Spinal cord (tissue), 10 donors: Measurements from ENCODE around the gene ZNF446. TPM values are rescaled to one million over a fixed set of nuclear protein-coding genes. Genes with fewer than 3 reads are reported as not detected.

Source experiments
- DNase-seq, 6 donors: peaks; one replicate each; pipeline versions ENCODE4 v3.0.0 to v3.0.0-alpha.2; 2013 to 2015; ENCODE audit warnings: low spot score in 6 of 6, low read depth in 4 of 6
- H3K27ac ChIP-seq: one replicate; pipeline ENCODE4 v1.5.1; 2013; ENCODE audit warnings: low read depth, low read length, control low read depth
- H3K27me3 ChIP-seq: one replicate; pipeline ENCODE4 v1.6.1; 2013; ENCODE audit warnings: low read length; ENCODE audit not compliant: control insufficient read depth, insufficient read depth
- H3K36me3 ChIP-seq: one replicate; pipeline ENCODE4 v1.6.1; 2013; ENCODE audit warnings: low read length; ENCODE audit not compliant: control insufficient read depth, insufficient read depth
- H3K4me1 ChIP-seq: one replicate; pipeline ENCODE4 v1.6.1; 2013; ENCODE audit warnings: low read length; ENCODE audit not compliant: control insufficient read depth, insufficient read depth
- H3K4me3 ChIP-seq: one replicate; pipeline ENCODE4 v1.5.1; 2013; ENCODE audit warnings: low read depth, low read length, control low read depth
- H3K9me3 ChIP-seq: one replicate; pipeline ENCODE4 v1.6.1; 2013; ENCODE audit warnings: low read length; ENCODE audit not compliant: control insufficient read depth, insufficient read depth
- WGBS: methylation state at CpG from one replicate; pipeline ENCODE4 v1.1.5; 2013; ENCODE audit warnings: missing lambda C conversion rate; ENCODE audit not compliant: insufficient coverage; 5-methylcytosine and 5-hydroxymethylcytosine counted together
- polyA plus RNA-seq, 2 donors: library from polyadenylated mRNA; unstranded; fragments of 120-200 nt; gene quantifications; one replicate each; pipeline ENCODE4 v1.2.1, GENCODE V29; 2013; ENCODE audit not compliant: insufficient read length in 2 of 2
- total RNA-seq, 2 donors: library from RNA; depleted of rRNA in 1 of 2; stranded (reverse); fragments of 120-200 nt in 1 of 2; fragments of >200 nt in 1 of 2; gene quantifications; one replicate each; pipeline versions ENCODE4 v1.2.3 to v1.2.4, GENCODE V29; 2013 to 2014
- donor health status: healthy.

ZNF446 gene
- total and polyA plus RNA-seq, 4 donors: 5.8 to 21.2 (median 19.9) TPM

GRCh38 chr19:58513694-58514563, 37.8 kb downstream of the ZNF446 start:
- Histone ChIP-seq H3K27me3 (no peaks in the 10 kb centered on the region), H3K36me3 (peaks cover 74% of the 10 kb centered on the region), H3K4me1 (peaks cover 34% of the 10 kb centered on the region), H3K4me3 (peak overlapping the region; percentile 32), H3K9me3 (no peaks in the 10 kb centered on the region), H3K27ac (peak overlapping the region; percentile 57)
- 17% methylated on average over 53 of the region's 66 CpGs for WGBS
- DNase-seq: peak in 4 of 6 donors; percentile 66 to 96 (median 86)

- Histone ChIP-seq H3K4me1 (peaks cover 37% of the 10 kb centered on the region), H3K27ac (no peak overlapping the region), H3K27me3 (no peaks in the 10 kb centered on the region), H3K36me3 (peaks cover 74% of the 10 kb centered on the region), H3K9me3 (no peaks in the 10 kb centered on the region), H3K4me3 (peak overlapping the region; percentile 32)
- DNase-seq: no peak
- WGBS: 85% methylated on average over 3 of the region's 3 CpGs
These were observed 38.4 kb downstream of the ZNF446 start for GRCh38 chr19:58514564-58515022.

GRCh38 chr19:58515259-58515658, 39.1 kb downstream of the ZNF446 start:
- no peaks in the 10 kb centered on the region for H3K27me3 ChIP-seq
- WGBS: 100% methylated on average over 1 of the region's 2 CpGs
- peaks cover 42% of the 10 kb centered on the region for H3K4me1 ChIP-seq
- H3K27ac ChIP-seq: no peak overlapping the region
- DNase-seq: no peak
- H3K36me3 ChIP-seq: peaks cover 70% of the 10 kb centered on the region
- no peaks in the 10 kb centered on the region for H3K9me3 ChIP-seq
- H3K4me3 ChIP-seq: no peak overlapping the region

GRCh38 chr19:58516246-58516836, 40.2 kb downstream of the ZNF446 start:
- Histone ChIP-seq H3K9me3 (no peaks in the 10 kb centered on the region), H3K27me3 (no peaks in the 10 kb centered on the region), H3K36me3 (peaks cover 61% of the 10 kb centered on the region), H3K27ac (no peak overlapping the region), H3K4me1 (peaks cover 47% of the 10 kb centered on the region), H3K4me3 (no peak overlapping the region)
- DNase-seq: no peak
- WGBS: 95% methylated on average over 24 of the region's 25 CpGs

- Histone ChIP-seq H3K27me3 (no peaks in the 10 kb centered on the region), H3K4me1 (peaks cover 47% of the 10 kb centered on the region), H3K27ac (no peak overlapping the region), H3K4me3 (no peak overlapping the region), H3K9me3 (no peaks in the 10 kb centered on the region), H3K36me3 (peaks cover 52% of the 10 kb centered on the region)
- DNase-seq: no peak
- 94% methylated on average over 65 of the region's 65 CpGs for WGBS
These were observed 41.0 kb downstream of the ZNF446 start for GRCh38 chr19:58516964-58517833.

- 14% methylated on average over 16 of the region's 22 CpGs for WGBS
- Histone ChIP-seq H3K4me3 (peak overlapping the region; percentile 67), H3K9me3 (no peaks in the 10 kb centered on the region), H3K36me3 (peaks cover 39% of the 10 kb centered on the region), H3K27ac (peak overlapping the region; percentile 96), H3K4me1 (peaks cover 47% of the 10 kb centered on the region), H3K27me3 (no peaks in the 10 kb centered on the region)
- DNase-seq: no peak
These were observed 42.3 kb downstream of the ZNF446 start for GRCh38 chr19:58518256-58519086.

- H3K9me3 ChIP-seq: no peaks in the 10 kb centered on the region
These were observed 42.9 kb downstream of the ZNF446 start for GRCh38 chr19:58519087-58519354.

GRCh38 chr19:58519355-58520256, 43.5 kb downstream of the ZNF446 start, which contains the start of gene ZBTB45:
Gene ZBTB45, minus strand, starts transcription at chr19:58519810. Its CDS starts 2,137 bp downstream, at chr19:58517673.
- Histone ChIP-seq H3K36me3 (peaks cover 33% of the 10 kb centered on the region), H3K9me3 (no peaks in the 10 kb centered on the region), H3K4me3 (peak within 1 kb of the TSS; percentile 67), H3K27ac (peak within 1 kb of the TSS; percentile 96), H3K4me1 (peaks cover 39% of the 10 kb centered on the region), H3K27me3 (no peaks in the 10 kb centered on the region)
- WGBS: under 1% methylated on average over 85 of the region's 87 CpGs
- peak; percentile 86 to 99 (median 90) for DNase-seq

More at GRCh38 chr19:58519087-58519354, 42.9 kb downstream of the ZNF446 start:
- H3K4me3 ChIP-seq: peak overlapping the region; percentile 67
- DNase-seq: peak in 4 of 6 donors; percentile 27 to 89 (median 65)
- H3K4me1 ChIP-seq: peaks cover 43% of the 10 kb centered on the region
- peaks cover 35% of the 10 kb centered on the region for H3K36me3 ChIP-seq
- H3K27me3 ChIP-seq: no peaks in the 10 kb centered on the region
- WGBS: under 1% methylated on average over 14 of the region's 14 CpGs
- peak overlapping the region; percentile 96 for H3K27ac ChIP-seq
